Measurements from ENCODE around the gene NCKAP1. TPM values are rescaled to one million over a fixed set of nuclear protein-coding genes. Genes with fewer than 3 reads are reported as not detected.

Gene NCKAP1
- total RNA-seq, 1 donor from 2014 or later: 55.7 TPM

DNA sequence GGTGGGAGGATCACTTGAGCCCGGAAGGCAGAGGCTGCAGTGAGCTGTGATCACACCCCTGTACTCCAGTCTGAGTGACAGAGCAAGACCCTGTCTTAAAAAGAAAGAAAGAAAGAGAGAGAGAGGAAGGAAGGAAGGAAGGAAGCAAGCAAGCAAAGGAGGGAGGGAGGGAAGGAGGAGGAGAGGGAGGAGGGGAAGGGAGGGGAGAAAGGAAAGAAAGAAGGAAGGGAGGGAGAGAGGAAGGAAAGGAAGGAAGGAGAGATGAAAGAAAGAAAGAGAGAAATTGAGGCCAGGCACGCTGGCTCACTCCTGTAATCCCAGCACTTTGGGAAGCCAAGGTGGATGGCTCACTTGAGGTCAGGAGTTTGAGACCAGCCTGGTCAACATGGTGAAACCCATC is 2.3 kb upstream of the NCKAP1 start:
- Histone ChIP-seq H3K27ac (no peak overlapping the region), H3K36me3 (no peaks in the 10 kb centered on the region), H3K9me3 (no peaks in the 10 kb centered on the region), H3K27me3 (no peaks in the 10 kb centered on the region), H3K4me1 (peaks cover 0 to 5% of the 10 kb centered on the region in 2 donors), H3K4me3 (no peak overlapping the region)
- TF ChIP-seq, protein P1, sequence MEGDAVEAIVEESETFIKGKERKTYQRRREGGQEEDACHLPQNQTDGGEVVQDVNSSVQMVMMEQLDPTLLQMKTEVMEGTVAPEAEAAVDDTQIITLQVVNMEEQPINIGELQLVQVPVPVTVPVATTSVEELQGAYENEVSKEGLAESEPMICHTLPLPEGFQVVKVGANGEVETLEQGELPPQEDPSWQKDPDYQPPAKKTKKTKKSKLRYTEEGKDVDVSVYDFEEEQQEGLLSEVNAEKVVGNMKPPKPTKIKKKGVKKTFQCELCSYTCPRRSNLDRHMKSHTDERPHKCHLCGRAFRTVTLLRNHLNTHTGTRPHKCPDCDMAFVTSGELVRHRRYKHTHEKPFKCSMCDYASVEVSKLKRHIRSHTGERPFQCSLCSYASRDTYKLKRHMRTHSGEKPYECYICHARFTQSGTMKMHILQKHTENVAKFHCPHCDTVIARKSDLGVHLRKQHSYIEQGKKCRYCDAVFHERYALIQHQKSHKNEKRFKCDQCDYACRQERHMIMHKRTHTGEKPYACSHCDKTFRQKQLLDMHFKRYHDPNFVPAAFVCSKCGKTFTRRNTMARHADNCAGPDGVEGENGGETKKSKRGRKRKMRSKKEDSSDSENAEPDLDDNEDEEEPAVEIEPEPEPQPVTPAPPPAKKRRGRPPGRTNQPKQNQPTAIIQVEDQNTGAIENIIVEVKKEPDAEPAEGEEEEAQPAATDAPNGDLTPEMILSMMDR (IDR thresholded peaks at IDR 0.05): no peak
- intact Hi-C loops (cut with DNase I): no loop called here
- no peak for DNase-seq (ENCODE audit: low spot score in 2 of 2)

DNA sequence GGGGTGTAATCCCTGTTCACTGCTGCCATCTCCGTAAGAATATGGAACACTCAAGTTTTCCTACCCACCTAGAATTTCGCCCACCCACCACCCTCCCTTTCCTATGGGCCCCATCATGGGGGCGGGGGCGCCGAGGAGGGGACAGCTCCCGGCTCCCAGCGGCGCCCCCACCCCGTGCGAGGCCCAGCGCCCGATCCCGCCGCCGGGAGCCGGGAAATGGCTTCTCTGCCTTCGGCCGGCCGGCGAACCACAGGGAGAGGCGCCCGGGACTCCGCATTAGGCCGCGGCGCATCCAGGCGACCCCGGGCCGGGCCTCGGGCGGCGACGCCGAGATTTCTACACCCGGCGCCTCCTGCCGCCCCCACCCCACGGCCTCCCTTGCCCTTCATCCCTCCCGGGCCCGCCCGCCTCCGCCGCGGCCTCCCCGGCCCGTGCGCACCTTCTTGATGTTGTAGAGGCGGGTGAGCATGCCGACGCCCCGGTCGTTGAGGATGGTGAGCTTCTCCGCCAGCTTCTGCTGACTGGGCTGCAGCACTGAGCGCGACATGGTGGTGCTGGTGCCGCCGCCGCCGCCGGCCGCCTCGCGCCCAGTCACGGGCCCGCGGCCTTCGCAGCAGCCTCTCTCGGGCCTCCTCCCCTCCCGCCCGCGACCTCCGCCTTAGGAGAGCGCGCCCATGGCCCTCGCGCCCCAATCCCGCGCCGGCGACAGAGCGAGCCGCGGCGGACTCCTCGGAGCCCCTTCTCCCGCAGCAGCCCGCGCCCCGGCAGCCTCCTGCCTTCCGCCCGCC is 510 bp downstream of the NCKAP1 start:
- DNase-seq (ENCODE audit: low spot score in 2 of 2): peak in 1 of 2 donors; percentile 75
- H3K36me3 ChIP-seq: no peaks in the 10 kb centered on the region
- intact Hi-C loops (cut with DNase I): loop anchor here (1.0 to 5.0 kb wide), 4 partner anchors 43 to 1145 kb away; partner anchors contain the start of genes ITPRID2 and NUP35

GRCh38 chr2:183037074-183037552 is 1.1 kb downstream of the NCKAP1 start:
- no peak for DNase-seq (ENCODE audit: low spot score in 2 of 2)
- H3K27ac ChIP-seq: peak overlapping the region; percentile 99 to 100
- TF ChIP-seq, protein P1 (IDR thresholded peaks at IDR 0.05): no peak
- no peaks in the 10 kb centered on the region for H3K9me3 ChIP-seq
- intact Hi-C loops (cut with DNase I): loop anchor here (5.0 kb wide), 2 partner anchors 55 to 1145 kb away; partner anchors contain the start of gene ITPRID2
- peak overlapping the region; percentile 87 to 95 for H3K4me3 ChIP-seq
- H3K36me3 ChIP-seq: no peaks in the 10 kb centered on the region
- no peaks in the 10 kb centered on the region for H3K27me3 ChIP-seq
- peaks cover 0 to 30% of the 10 kb centered on the region in 2 donors for H3K4me1 ChIP-seq

More for the DNA sequence above, 510 bp downstream of the NCKAP1 start:
- Histone ChIP-seq H3K4me3 (peak overlapping the region; percentile 87 to 95), H3K4me1 (peaks cover 0 to 28% of the 10 kb centered on the region in 2 donors), H3K9me3 (no peaks in the 10 kb centered on the region), H3K27me3 (no peaks in the 10 kb centered on the region), H3K27ac (peak overlapping the region; percentile 99 to 100)
- TF ChIP-seq, protein P1 (IDR thresholded peaks at IDR 0.05): no peak

DNA sequence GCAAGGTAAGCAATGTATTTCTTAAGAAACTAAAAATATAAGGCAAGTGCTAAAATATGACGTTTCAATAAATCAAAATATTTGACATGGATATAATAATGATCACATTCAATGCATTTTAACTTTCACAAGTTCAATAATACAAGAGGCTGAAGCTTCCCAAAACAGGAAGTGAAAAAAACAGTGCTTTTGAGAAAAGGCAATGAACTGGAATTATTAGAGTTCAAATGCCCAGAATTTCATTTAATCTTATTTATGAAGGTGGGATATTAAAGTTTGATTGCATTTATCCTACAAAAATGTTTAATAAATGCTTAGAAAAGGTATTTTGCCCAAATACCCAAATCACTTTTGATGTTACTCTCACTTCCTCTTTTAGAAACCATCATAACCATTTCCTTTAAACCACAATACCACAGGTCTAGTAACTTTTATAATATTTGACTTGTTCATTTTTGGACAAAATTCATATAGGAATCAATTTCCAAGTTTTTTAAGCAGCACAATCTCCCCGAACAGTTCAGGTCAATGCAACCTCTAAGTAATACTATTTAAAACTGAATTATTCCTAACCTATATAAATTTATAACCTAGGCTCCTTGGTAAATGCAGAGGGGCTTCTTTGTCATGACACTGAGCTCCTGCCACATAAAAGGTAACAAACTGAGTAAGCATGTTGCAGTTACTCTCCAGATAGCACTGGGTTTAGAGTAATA is 2.1 kb downstream of the NCKAP1 start:
- Histone ChIP-seq H3K27ac (peak overlapping the region; percentile 99 to 100), H3K36me3 (no peaks in the 10 kb centered on the region), H3K27me3 (no peaks in the 10 kb centered on the region), H3K4me1 (peaks cover 0 to 34% of the 10 kb centered on the region in 2 donors), H3K4me3 (peak overlapping the region; percentile 87 to 95), H3K9me3 (no peaks in the 10 kb centered on the region)
- DNase-seq (ENCODE audit: low spot score in 2 of 2): no peak
- TF ChIP-seq, protein P1 (IDR thresholded peaks at IDR 0.05): no peak
- intact Hi-C loops (cut with DNase I): loop anchor here (5.0 kb wide), 2 partner anchors 54 to 1144 kb away; partner anchors contain the start of gene ITPRID2

DNA sequence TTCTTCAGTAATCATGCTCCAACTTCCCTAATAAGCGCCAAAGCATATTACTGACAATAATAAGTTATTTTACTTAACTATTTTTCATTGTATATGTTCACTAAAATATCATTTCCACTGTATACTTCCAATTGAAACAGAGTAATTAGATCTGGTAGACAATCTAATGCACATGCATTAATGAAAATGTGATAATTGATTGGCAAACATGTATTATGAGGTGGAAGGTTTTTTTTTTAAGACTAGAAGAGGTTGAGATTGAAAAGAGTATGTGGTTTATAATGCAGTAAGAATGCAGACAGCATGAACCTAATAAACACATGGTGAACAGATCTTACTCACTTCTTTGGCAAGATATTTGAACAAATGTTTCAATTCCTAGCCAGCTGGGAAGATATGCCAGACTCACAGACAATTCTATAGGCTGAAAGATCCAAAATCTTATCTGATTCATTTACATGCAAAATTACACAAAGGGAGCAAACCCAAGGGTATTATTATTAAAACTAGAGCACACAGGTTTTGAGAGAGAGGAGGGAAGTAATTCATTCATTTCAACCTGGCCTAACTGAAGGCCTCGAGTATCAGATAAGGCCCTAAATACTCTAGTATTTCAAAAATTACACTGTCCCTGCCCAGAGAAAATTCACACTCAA is 2.8 kb downstream of the NCKAP1 start:
- Histone ChIP-seq H3K36me3 (no peaks in the 10 kb centered on the region), H3K9me3 (no peaks in the 10 kb centered on the region), H3K4me1 (peaks cover 0 to 39% of the 10 kb centered on the region in 2 donors), H3K27ac (peak overlapping the region; percentile 99 to 100), H3K27me3 (no peaks in the 10 kb centered on the region), H3K4me3 (peak overlapping the region; percentile 87 to 95)
- no peak for DNase-seq (ENCODE audit: low spot score in 2 of 2)
- intact Hi-C loops (cut with DNase I): loop anchor here (5.0 kb wide), 2 partner anchors 53 to 1143 kb away; partner anchors contain the start of gene ITPRID2
- TF ChIP-seq, protein P1 (IDR thresholded peaks at IDR 0.05): no peak
